ENCODE measurements around the gene CDX2. TPM values are rescaled to one million over a fixed set of nuclear protein-coding genes. Genes with fewer than 3 reads are reported as not detected.
"Not testable (repeated sequence)": the region's sequence is repeated elsewhere in the genome, so short reads cannot be mapped to it uniquely, and the experiment has no call there.

The CDX2 gene
- total RNA-seq, 1 donor from 2014 or later, result not detected

DNA sequence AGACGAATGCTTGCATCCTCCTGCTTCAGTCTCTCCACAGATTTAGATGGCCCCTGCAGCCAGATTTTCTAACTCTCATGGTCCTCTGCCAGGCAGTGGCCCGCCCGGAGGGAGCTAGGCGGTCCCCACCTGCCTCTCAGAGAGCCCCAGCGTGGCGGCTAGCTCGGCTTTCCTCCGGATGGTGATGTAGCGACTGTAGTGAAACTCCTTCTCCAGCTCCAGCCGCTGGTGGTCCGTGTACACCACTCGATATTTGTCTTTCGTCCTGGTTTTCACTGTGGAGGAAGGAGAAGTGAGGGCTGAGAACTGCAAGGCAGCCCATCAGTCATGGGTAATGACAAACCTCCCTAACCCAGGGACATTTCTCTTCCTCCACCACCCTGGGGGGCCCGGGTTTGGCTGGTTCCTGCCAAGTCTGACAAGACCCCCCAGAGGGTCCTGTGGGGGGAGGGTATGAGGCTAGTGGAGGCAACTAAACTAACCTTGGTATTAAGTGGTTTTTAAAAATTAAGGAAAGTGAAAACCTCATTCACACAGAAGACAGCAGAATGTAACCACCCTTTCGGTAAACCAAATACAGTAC is 4.3 kb downstream of the CDX2 start:
- no peak for DNase-seq (ENCODE audit: low read depth)

DNA sequence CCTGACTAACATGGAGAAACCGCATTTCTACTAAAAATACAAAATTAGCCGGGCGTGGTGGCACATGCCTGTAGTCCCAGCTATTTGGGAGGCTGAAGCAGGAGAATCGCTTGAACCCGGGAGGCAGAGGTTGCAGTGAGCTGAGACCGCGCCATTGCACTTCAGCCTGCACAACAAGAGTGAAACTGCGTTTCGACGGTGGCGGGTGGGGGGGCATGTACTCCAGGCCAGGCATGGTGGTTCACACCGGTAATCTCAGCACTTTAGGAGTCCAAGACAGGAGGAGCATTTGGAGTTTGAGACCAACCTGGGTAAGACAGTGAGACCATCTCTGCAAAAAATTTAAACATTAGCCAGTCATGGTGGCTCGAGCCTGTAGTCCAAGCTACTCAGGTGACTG is 4.9 kb downstream of the CDX2 start:
- not testable (repeated sequence) for DNase-seq (ENCODE audit: low read depth)

DNA sequence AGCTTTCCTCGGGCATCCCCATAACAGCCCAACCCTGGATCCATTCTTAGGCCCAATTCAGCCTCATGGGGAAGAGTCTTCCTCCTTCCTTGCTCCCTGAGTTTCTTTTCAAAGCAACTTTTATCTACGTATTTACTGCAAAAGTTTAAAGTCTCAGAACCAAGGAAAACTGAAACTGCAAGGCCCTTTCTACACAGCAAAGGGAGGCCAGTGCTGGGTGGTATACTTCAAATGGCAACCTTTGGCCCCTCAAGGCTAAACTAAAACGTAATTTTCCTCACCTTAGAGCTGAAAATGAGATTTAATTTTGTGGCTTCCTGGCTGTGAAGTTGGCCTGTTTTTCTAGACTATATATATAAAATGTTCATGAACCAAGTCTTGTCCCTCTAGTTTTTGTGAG is 5.6 kb downstream of the CDX2 start:
- DNase-seq (ENCODE audit: low read depth), result no peak

DNA sequence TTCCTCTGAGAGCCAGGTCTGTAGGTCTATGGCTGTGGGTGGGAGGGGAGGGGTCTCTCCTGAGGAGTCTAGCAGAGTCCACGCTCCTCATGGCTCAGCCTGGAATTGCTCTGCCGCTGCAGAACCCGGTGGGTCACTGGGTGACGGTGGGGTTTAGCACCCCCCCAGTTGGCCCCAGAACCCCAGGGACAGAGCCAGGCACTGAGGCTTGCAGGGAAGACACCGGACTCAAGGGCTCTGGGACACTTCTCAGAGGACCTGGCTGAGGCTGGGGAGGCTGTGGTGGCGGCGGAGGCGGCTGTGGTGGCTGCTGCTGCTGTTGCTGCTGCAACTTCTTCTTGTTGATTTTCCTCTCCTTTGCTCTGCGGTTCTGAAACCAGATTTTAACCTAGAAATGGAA is 6.1 kb downstream of the CDX2 start:
- DNase-seq (ENCODE audit: low read depth), result no peak

DNA sequence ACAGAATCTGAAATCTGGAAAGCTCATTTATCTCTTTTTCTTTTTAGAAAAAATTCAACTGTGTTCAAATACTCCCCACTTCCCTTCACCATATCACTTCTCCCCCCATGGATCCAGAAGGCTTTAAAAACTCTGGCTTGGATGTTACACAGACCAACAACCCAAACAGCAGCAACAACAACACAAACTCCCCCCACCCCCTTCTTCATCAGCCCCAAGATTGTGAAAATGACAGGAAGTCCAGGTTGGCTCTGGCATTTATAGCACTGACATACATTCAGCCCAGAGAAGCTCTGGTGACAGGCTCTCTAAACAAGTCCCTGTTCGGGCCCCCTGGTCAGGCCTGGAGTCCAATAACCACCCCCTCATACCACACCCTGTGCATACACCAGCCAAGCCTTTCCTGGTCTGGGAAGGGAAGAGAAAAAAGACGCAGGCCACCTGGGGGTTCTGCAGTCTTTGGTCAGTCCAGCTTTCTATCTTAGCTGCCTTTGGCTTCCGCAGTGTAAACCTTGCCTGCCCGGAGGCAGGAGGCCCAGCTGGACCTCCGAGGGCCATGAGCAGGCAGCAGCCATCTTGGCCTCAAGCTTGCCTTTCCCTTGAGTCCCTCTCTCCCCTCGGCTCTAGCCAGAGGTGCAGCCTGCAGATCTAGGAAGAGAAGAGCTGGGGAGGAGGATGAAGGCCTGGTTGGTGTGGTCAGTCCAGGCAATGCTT is 6.8 kb downstream of the CDX2 start:
- no peak for DNase-seq (ENCODE audit: low read depth)

DNA sequence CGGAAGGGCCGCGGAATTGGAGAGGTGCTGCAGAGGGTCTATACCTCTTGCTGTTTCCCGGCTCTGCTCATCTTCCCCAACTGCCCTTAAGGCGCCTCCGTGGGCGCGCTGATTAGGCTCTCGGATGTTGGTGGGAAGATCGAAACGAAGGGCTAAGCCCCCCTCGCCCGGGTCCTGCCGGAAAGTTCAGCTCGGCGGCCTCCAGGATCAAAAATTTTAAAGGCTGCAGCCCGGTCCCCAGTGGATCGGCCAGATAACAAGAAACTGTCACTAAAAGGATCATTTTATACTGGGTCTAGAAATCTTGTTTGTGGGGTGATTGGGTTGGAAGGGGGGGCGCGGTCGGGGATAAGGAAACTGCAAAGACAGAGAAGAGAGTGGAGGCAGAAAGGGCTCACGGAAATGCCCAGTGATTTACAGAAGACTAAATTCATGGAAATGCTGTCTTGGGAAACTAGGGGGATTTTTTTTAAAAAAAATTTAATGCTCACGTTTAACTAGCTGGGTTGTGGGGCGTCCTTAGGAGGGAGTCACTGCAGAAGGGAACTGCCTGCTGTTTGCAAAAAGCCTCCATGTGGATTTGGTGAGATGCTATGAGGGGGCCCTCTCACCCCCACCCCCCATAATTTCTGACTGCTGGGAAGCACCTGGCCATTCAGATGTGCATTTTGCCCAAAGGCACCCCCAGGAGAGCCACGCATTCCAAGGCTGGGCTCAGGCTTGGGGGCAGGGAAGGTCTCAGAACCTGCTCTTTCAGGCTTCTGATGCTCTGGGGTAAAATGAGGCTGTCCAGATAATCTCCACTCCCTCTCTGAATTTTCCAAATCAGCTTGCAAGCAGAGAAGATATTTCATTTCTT is 7.7 kb downstream of the CDX2 start:
- no peak for DNase-seq (ENCODE audit: low read depth)

DNA sequence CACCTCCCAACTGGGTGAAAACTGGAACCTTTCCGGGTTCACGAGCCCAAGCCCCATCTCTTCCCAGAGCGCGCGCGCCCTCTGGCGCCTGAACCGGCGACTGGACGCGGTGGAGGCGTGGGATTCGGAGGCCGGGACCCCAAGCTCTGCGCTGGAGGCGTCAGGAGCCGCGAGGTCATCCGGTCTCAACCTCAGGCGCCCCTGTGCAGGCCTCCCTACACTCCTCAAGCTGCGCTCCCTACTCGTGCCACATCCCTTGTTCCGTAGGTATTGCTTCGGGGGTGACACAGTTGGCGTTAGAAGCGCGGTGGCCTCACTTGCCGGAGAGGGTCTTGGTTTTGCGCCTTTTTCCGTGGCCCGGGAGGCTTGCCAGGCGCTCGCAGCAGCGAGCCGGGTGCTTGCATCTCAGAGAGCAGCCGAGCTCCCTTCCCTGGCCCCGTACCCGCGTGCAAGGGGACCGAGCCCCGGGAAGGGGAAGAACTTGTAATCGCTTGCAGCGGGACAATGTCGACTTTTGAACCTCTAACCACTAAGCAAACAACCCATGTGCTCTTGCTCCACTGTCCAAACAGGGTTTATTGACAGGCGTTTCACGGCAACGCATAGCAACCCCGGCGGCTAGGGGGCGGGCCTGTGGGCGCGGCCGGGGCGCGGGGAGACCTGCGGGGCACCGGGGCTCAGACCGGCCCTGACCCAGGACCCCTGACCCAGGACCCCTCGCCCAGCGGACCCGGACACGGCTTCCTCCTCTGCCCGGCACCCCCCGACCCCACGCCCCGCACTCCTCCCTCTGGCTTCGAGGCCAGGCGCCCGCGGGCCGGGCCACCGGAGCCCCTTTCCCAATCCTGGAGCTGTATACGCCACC is 8.5 kb downstream of the CDX2 start:
- DNase-seq (ENCODE audit: low read depth), result peak; percentile 65

DNA sequence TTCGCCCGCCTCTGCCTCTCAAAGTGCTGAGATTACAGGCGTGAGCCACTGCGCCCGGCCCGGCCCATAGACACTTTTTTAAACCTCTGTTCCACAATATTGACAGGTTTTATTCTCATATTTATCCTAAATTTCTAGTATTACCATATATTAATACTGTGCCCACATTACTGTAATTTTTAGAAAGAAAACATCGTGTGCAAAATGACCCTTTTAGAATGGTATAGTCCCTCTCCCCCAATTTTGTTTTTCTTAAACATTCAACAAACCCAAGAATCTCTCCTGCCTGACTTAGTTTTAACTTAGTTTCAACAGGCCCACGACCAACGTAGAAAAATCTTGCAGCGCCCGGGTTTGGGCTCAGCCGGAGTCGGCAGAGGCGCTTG is 9.1 kb downstream of the CDX2 start:
- no peak for DNase-seq (ENCODE audit: low read depth)

DNA sequence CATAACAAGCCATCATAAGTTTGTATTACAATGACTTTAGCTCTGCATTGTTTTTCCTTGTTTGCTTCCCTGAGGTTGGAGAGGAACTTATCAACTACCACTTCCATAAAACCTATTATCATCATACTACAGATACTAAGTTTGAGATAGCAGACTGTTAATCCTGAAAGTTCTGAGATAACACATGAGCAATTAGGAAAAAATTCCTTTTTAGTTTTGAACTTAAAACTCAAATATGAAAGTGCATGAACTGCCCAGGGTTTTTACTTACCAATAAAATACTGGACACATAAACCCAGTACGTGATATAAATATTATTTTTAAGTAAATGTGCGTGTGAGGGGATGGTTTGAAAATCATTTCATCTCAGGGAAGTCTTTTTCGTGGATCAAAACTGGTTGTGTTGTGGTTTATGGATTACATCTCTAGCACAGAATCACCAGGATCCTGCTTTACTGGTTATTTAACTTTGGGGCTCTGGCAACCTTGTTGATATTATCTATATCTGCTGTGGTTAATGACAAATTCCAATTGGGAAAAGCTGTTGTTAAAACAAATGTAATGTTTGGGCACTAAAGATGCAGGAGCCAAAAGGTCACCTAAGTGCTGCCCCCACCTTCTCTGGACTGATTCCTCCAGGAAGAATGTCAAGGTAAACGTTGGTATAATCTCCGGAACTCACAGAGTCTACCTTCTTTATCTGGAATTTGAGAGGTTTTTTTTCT is 12.4 kb downstream of the CDX2 start:
- DNase-seq (ENCODE audit: low read depth), result no peak

DNA sequence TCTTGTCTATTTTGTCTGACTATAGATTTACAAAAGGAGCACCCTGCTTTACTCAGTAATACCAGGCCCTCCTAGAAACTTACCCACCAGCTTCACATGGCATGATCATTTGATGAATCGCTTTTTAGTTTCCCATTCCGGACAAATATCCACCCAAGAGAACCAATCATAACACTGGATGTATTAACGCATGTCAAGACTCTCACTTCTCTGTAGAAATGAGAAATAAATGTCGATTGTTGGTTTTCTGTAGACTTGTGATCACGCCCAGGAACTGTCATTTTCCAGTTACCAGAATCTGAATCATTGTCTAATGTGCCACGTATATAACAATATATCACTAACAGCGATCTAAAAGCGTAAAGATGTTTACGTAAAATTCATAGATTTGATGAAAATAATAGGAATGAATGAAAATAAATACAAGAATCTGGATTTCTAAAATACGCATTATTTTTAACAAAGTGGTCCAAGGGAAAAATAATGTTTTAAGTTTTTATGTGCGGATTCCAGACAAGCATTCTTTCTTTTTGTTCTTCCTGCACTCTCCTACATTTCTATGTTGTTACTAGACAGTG is 14.0 kb downstream of the CDX2 start:
- DNase-seq (ENCODE audit: low read depth), result no peak

DNA sequence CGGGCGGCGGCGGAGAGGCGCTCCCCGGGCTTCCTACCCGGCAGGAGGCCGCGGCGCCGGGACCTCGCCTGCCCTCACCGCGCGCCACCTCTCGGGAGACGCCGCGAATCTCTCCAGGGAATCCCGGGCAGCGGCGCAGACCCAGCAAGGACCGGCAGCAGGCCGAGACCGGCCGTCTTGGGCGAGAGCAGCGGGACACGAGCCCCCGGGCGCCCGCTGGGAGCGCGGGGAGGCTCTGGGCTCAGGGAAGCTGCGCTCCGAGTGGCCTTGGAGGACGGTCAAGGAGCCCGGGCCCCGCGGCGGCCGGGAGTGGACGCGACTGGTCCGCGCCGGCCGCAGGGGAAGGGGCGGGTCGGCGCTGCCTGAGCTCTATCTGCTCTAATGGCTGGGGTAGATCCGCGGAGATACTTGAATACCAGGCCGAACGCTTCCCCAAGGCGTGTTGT is 14.7 kb downstream of the CDX2 start:
- DNase-seq (ENCODE audit: low read depth), result no peak

DNA sequence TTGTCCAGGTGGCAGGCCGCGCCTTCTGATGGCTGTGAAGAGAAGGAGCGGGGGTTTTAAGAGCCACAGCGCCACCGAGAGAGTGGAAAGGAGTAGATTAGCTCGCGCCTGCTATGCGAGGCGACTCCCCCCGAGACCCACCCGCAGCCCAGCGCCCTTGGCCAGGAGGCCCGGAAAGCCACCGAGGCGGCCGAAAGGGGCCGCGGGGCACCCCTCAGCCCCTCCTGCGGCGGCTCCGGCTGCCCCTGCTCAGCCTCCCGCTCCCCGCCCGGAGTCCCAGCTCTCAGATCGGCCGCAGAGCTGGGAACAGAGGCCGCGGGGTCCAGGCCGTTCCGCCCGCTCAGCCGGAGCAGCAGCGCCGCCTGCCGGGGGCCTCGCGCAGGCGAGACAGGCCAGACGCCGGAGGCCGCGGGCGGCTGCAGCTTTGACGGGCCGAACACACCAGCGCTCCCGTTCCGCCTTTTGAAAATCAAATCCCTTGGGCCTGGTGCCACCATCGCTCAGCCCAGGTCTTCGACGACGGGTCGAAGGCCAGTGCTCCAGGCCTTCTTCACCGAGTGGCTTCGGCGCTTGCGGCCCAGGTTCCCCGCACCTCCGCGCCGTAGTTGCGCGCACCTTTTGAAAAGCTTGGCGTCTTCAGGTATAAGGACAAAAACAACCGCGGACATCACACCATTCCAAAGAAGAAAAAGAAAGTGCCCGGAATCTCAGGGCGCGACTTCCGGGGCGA is 15.3 kb downstream of the CDX2 start:
- DNase-seq (ENCODE audit: low read depth), result peak; percentile 27

DNA sequence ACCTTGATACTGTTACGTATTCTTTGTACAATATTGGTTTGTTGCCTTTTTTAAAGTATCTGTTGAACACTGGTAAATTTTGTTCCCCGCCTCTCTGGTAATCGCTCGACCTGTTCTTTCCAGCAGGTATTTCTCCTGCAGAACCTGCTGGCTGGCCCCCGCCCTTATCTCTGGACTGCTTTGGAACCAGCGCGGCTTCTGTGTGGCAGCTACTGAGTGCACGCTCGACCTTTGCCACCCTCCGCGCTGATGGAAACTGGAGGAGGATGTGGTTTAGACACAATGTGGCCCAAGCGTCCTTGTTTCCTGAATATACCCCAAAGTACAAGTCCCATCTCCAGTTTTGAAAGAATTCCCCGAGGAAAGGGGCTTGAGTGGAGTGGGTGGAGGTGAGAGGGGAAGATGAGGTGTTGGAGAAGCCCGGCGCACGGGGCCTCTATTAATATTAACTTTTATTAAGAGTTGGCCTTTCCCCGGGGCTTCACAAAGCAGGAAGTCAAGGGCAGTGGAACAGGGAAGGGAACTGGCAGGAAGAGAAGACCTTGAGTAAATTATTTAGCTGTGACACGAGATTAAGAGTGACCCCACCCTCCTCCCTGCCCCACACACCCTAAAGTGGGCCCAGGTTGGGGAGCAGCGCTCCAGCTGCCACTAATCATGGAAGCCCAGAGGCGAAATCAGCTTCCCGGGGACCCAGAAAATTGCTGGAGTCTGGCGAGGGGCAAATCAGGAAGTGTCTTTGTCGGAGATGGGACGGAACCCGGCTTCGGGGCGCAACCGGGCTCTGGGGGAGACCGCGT is 16.0 kb downstream of the CDX2 start:
- DNase-seq (ENCODE audit: low read depth), result peak; percentile 1

DNA sequence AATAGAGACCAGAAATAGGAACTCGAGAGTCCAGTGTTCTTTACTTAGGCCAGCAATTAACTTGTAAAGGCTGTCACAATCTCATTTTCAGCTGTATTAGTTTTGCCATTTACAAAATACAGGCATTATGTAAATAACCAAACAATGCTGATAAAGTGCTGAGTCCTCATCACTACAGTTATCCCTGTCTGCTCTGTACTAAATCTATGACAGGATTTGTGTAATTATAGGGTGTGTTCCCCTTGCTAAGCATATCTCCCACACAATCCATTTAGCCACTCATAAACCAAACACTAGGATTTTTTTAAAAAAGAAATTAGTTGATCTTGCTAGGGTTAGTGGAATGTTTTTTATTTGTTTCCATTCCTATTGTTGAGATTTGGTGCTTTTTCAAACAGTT is 26.1 kb downstream of the CDX2 start:
- DNase-seq (ENCODE audit: low read depth), result no peak

DNA sequence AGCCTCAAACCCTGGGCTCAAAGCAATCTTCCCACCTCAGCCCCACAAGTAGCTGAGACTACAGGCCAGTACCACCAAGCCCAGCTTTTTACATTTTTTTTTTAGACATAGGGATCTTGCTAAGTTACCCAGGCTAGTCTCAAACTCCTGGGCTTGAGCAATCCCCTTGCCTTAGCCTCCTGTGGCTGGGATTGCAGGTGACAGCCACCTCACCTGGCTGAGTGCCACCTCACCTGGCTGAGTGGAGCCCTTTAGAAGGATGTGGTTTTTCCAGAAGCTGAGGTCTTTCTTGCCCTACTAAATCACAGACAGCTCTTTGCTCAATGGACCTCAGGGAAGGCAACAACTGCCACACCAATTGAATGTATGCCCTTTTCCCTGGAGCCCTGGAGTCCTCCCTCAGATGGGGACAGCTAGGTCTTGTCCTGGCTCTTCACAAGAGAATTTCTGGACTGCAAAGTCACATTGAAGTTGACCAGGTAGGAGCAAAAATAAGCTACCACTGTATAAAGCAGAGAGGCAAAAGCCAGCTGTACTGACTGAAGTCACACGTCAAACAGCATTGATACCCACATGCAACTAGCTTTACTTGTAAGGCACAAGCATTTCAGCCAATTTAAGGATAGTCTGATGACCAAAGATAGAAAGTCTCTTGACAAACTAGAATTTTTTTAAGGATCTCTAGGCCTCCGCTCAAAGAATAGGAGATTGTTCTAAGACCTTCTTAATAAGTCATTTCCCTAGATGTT is 35.4 kb downstream of the CDX2 start:
- no peak for DNase-seq (ENCODE audit: low read depth)

DNA sequence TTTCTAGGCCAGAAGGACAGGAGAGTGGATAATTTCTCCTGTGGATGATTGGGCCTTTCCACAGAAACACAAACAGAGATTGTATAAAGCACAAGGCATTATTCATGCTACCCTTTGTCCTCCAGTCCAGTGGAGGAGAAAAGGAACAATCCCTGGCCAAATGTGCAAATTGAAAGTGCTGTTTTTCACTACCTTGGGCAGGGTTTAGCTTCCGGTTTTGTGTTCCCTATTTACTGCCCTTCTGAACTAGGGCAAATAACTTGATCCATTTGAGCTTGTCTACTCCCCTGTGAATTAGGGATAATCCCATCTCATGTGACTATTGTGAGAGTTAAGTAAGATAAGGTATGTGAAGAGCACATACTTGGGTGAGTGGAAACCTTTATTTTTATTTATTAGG is 36.0 kb downstream of the CDX2 start:
- no peak for DNase-seq (ENCODE audit: low read depth)

DNA sequence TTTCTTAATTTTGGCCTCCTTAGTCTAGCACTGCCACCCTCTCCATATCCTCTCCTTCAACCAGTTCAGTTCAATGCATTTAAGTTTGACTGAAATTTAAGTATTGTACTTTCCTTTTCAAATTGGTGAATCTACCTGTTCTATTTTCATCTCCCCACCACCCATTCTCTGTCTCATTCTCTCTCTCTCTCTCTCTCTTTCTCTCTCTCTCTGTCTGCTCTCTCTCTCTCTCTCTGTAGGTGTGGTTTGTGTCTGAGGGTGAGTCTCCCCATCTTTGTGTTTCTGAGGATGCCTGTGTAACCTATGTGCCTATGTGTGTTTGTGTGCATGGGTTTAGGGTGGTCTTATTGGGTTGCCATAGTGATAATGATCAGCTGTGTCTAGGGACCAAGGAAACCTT is 39.2 kb downstream of the CDX2 start:
- no peak for DNase-seq (ENCODE audit: low read depth)
